ENCODE results near the gene AGXT.

DNA sequence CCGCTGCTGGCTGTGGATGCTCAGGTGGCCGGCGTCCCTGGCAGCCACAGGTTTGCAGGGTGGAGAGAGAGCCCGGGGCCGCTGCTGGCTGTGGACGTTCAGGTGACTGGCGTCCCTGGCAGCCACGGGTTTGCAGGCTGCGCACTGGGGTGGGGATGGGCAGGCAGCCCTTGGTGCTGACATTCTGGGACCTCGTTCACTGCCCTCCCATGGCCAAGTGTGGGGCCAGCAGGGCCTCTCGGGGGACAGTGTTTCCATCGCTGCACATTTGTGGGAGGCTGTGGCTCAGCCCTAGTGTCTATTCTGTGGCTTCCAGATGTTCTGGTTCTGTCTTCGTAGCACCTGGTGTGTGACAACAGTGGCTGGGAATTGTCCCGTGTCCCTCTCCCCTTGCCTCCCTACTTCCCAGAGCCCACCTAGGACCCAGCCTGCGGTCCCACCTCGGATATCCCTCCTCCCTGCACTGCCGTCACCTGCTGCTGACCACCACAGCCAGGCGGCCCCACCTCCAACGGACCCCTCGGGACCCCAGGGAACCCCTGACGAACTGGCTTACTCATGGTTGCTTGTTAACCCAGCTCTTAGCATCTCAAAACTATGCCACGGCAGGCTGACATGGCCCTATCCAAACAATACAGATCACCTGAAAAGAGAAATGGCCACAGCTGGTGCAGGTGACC is 38.4 kb downstream of the AGXT start:
- TF ChIP-seq, protein P1, sequence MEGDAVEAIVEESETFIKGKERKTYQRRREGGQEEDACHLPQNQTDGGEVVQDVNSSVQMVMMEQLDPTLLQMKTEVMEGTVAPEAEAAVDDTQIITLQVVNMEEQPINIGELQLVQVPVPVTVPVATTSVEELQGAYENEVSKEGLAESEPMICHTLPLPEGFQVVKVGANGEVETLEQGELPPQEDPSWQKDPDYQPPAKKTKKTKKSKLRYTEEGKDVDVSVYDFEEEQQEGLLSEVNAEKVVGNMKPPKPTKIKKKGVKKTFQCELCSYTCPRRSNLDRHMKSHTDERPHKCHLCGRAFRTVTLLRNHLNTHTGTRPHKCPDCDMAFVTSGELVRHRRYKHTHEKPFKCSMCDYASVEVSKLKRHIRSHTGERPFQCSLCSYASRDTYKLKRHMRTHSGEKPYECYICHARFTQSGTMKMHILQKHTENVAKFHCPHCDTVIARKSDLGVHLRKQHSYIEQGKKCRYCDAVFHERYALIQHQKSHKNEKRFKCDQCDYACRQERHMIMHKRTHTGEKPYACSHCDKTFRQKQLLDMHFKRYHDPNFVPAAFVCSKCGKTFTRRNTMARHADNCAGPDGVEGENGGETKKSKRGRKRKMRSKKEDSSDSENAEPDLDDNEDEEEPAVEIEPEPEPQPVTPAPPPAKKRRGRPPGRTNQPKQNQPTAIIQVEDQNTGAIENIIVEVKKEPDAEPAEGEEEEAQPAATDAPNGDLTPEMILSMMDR (IDR thresholded peaks at IDR 0.05), result no peak
- TF ChIP-seq POLR2A (IDR thresholded peaks at IDR 0.05), result no peak

Data from thyroid gland (tissue), 4 donors.